T-helper 2 cell treated with Interferon-gamma antibody and Interleukin-4, amounts not matched to agents 100 ng/mL and 5 ng/mL, for 36 hours (primary cell): ENCODE measurements around the gene PGM2L1. TPM values are rescaled to one million over a fixed set of nuclear protein-coding genes. Genes with fewer than 3 reads are reported as not detected.
"Not testable (repeated sequence)": the region's sequence is repeated elsewhere in the genome, so short reads cannot be mapped to it uniquely, and the experiment has no call there.

ENCODE experiments used
- intact Hi-C: fragments of 100-400 bp; cut with micrococcal nuclease; formaldehyde crosslinking; loops from one replicate; pipeline ENCODE4 v1.15.1; 2023
- total RNA-seq: library from RNA; stranded (reverse); gene quantifications from 2 replicates; pipeline ENCODE4 v1.2.3, GENCODE V29; 2022

PGM2L1 gene
- 8.5 and 11.4 TPM in 2 replicates for total RNA-seq

GRCh38 chr11:74398244-74399159 lies at the start of gene PGM2L1:
Gene PGM2L1 (minus strand): TSS chr11:74398433. CDS start chr11:74398161, 272 bp downstream.
- intact Hi-C loops: loop anchor here (1.0 to 2.0 kb wide), 8 partner anchors 10 to 800 kb away; partner anchors contain the start of genes C2CD3, COA4, FAM168A and LIPT2

GRCh38 chr11:74447720-74448119 lies 49.5 kb upstream of the PGM2L1 start:
- intact Hi-C loops: no loop called here

DNA sequence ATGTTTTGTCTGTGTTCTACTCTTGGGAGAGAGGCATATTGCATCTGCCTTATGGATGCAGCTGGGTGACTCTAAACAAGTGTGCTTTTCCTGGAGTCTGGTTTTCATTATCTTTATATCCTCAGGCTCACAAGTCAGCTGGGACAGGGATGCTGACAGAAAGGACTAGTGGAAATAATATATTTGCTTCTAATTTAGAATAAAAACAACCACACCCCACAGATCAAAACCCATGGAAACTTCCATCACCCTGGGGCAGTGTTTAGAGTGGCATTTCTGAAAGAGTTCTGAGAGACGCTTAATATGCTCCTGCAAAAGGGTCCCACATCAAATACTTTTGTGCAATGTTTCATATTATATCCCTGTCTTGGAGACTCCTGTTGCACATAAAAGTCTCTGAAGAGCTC lies 48.3 kb upstream of the PGM2L1 start:
- intact Hi-C loops: no loop called here

- intact Hi-C loops: no loop called here
Measured at GRCh38 chr11:74444173-74444826, 46.1 kb upstream of the PGM2L1 start.

GRCh38 chr11:74443071-74443864 lies 45.0 kb upstream of the PGM2L1 start:
- intact Hi-C loops: no loop called here

DNA sequence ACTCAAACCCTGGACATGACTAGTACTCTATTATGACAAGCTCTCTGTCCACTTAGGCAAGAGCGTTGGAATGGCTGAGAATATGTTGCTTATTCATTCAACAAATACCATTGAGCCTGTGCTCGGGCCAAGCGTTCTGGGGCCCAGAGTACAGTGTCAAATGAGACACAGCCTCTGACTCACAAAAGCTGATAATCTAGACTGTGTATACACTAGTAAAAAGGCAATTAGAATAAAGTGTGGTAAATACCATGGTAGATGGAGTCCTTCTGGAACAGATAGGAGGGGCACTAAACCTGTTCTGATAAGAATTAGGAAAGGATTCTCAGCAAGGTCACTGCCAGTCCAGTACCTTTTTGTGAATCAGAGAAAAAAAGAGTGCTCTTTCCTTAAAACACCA lies 44.4 kb upstream of the PGM2L1 start:
- intact Hi-C loops: no loop called here

- intact Hi-C loops: no loop called here
Measured at GRCh38 chr11:74438681-74439080, 40.4 kb upstream of the PGM2L1 start.

- intact Hi-C loops: no loop called here
Measured at GRCh38 chr11:74437441-74438042, 39.3 kb upstream of the PGM2L1 start.

- intact Hi-C loops: no loop called here
Measured at GRCh38 chr11:74434528-74434927, 36.3 kb upstream of the PGM2L1 start.

DNA sequence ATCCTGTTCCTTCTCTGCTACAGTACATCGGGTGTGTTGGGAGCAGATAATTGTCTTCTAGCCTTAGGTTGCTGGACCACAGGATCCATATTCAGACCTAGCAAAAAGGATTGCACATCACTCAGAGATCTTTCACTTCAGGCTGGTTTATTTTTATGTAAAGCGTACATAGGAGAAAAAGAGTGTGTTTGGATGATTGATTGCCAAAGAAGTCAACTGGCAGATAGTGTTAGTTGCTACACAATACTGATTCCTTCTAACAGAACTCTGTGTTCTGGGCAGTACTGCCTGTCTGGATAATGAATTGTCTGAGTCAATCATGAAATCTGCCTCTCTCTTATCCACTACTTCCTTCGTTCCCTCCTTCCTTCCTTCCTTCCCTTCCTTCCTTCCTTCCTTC lies 31.0 kb upstream of the PGM2L1 start:
- intact Hi-C loops: no loop called here

DNA sequence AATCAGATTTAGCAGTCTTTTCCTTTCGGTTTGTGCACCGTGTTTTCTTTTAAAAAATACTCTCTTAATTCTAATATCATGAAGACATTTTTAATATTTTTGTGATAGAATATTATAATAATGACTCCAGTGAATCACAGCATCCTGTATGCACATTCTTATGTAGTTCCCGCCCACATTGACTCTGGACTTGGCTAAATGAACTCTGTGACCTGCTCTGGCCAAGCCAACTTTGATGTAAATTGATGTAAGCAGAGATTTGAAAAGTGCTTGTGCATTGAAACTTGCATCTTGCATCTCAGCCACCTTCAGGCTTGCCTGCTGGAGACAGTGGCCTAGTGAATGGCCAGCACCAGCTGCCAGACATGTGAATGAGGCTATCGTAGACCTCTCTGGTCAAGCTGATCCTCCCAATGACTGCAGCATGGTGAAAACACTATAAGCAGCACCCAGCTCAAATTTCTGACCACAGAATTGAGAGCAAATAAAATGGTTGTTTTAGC lies 29.2 kb upstream of the PGM2L1 start:
- intact Hi-C loops: no loop called here

GRCh38 chr11:74425100-74425499 lies 26.9 kb upstream of the PGM2L1 start:
- intact Hi-C loops: no loop called here

- intact Hi-C loops: no loop called here
Measured at GRCh38 chr11:74418509-74418895, 20.3 kb upstream of the PGM2L1 start.

GRCh38 chr11:74417860-74418508 lies 19.8 kb upstream of the PGM2L1 start:
- intact Hi-C loops: no loop called here

GRCh38 chr11:74417379-74417804 lies 19.2 kb upstream of the PGM2L1 start:
- intact Hi-C loops: no loop called here

DNA sequence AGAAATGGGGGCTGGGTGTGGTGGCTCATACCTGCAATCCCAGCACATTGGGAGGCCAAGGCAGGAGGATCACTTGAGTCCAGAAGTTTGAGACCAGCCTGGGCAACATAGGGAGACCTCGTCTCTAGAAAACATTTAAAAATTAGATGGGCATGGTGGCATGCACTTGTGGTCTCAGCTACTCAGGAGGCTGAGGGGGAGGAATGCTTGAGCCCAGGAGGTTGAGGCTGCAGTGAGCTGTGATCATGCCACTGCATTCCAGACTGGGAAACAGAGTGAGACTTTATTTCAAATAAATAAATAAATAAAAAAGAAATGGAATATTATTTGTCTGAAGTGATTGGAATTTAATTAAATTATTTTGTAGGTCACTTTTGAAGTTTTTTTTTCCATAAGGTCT lies 18.7 kb upstream of the PGM2L1 start:
- intact Hi-C loops: not testable (repeated sequence)

DNA sequence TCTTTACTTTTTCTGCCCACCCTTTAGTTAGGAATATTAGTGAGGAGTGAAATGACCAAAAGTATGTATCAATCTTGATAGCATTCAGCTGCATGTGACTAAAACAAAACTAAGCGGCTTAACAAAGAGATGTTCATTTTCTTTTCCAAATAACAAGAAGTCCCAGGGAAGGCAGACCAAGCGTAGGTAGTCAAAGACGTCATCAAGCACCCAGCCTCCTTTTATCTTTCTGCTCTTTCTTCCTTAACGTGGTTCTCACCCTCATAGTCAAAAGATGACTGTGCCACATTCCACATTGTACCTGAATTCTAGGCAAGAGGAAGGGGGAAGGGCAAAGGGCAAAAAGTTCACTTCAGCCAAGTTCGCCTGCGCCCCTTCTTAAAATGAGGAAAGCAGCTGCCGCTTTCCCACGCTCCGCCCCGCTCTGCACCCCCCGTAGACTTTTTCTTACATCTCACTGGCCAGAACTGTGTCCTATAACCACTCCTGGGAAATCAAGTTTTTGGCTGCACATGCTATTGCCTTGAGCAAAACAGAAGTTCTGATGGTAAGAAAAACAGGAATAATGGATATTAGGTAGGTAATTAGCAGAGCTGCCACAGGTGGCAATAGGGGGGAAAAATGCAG lies 14.6 kb upstream of the PGM2L1 start:
- intact Hi-C loops: no loop called here

- intact Hi-C loops: no loop called here
Measured at GRCh38 chr11:74412321-74412720, 14.1 kb upstream of the PGM2L1 start.

- intact Hi-C loops: no loop called here
Measured at GRCh38 chr11:74409633-74410032, 11.4 kb upstream of the PGM2L1 start.
